Left lung (tissue), 10 donors: ENCODE results near the gene ADGRB2. TPM values are rescaled to one million over a fixed set of nuclear protein-coding genes. Genes with fewer than 3 reads are reported as not detected.

ENCODE experiments used
- ATAC-seq: fragments of 200-7000 bp; cut with Tn5 transposase; one replicate; pipeline ENCODE4 v1.9.1; 2020; ENCODE audit warnings: moderate library complexity
- DNase-seq, 4 donors: peaks; one replicate each; pipeline ENCODE4 v3.0.0-alpha.2; 2013 to 2020
- H3K27ac ChIP-seq, 2 donors: fragments of 200-600 bp; sonication (generic) in 1 of 2; one replicate each; pipeline versions ENCODE4 v1.5.0 to v1.8.0; 2020 to 2021
- H3K27me3 ChIP-seq, 2 donors: fragments of 200-600 bp; sonication (generic) in 1 of 2; one replicate each; pipeline versions ENCODE4 v1.5.0 to v1.8.0; 2020 to 2021
- H3K36me3 ChIP-seq, 2 donors: fragments of 200-600 bp; sonication (generic) in 1 of 2; one replicate each; pipeline versions ENCODE4 v1.5.0 to v1.8.0; 2020 to 2021
- H3K4me1 ChIP-seq, 2 donors: fragments of 200-600 bp; one replicate each; pipeline ENCODE4 v1.8.0; 2021
- H3K4me3 ChIP-seq, 2 donors: fragments of 200-600 bp; sonication (generic) in 1 of 2; one replicate each; pipeline versions ENCODE4 v1.5.0 to v1.8.0; 2020 to 2021; ENCODE audit warnings: mild to moderate bottlenecking in 1 of 2
- H3K9me3 ChIP-seq, 2 donors: fragments of 200-600 bp; sonication (generic) in 1 of 2; one replicate each; pipeline versions ENCODE4 v1.5.0 to v1.8.0; 2020 to 2021
- intact Hi-C, 2 donors: fragments of 100-400 bp; cut with DNase I; formaldehyde crosslinking; loops; one replicate each; pipeline versions ENCODE4 v1.11.2 to v1.14.2; 2022
- polyA plus RNA-seq, 6 donors: library from polyadenylated mRNA; unstranded; fragments of 120-200 nt; gene quantifications; one replicate each; pipeline ENCODE4 v1.2.1, GENCODE V29; 2013; ENCODE audit not compliant: insufficient read length in 6 of 6
- total RNA-seq, 2 donors: library from RNA; stranded (reverse); fragmentation: NEBNext Ultra II Directional; extraction: Animal tissue kit (Norgen Biotek cat#: 25700); gene quantifications; one replicate each; pipeline ENCODE4 v1.2.1, GENCODE V29; 2021
- TF ChIP-seq, protein P1 (sequence below), 2 donors: fragments of 200-600 bp; sonication (generic) in 1 of 2; IDR thresholded peaks; one replicate each; pipeline versions ENCODE4 v1.5.0 to v1.8.0; 2021; ENCODE audit warnings: antibody characterized with exemption in 2 of 2
- donor health status: DM: no; HTN: yes; CAD: no.
- donor health status: DM: no; HTN: no; CAD: no.

ADGRB2 gene
- total and polyA plus RNA-seq, 8 donors = 1.8 to 27.1 (median 16.7) TPM

DNA sequence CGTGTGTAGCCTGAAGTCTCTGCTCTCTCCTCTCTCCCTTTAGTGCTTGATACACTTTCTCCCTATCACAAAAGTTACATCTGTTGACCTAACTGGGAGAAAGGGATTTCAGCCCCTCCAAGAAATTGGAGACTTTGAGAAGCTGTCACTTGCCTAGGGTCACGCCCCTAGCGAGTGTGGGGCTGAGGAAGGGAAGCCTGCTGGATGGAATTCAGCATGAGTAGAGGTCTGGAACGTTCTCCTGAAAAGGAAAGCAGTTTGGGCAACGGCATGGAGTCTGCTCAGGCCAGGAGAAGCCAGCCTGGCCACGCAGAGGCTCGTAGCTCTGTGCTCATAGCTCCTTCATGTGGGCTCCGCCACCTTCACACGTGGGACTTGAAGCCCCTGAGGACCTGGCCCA lies 82.7 kb downstream of the ADGRB2 start:
- no peaks in the 10 kb centered on the region for H3K36me3 ChIP-seq
- ATAC-seq = no peak
- TF ChIP-seq, protein P1, sequence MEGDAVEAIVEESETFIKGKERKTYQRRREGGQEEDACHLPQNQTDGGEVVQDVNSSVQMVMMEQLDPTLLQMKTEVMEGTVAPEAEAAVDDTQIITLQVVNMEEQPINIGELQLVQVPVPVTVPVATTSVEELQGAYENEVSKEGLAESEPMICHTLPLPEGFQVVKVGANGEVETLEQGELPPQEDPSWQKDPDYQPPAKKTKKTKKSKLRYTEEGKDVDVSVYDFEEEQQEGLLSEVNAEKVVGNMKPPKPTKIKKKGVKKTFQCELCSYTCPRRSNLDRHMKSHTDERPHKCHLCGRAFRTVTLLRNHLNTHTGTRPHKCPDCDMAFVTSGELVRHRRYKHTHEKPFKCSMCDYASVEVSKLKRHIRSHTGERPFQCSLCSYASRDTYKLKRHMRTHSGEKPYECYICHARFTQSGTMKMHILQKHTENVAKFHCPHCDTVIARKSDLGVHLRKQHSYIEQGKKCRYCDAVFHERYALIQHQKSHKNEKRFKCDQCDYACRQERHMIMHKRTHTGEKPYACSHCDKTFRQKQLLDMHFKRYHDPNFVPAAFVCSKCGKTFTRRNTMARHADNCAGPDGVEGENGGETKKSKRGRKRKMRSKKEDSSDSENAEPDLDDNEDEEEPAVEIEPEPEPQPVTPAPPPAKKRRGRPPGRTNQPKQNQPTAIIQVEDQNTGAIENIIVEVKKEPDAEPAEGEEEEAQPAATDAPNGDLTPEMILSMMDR (IDR thresholded peaks at IDR 0.05) = no peak
- no peak overlapping the region for H3K4me3 ChIP-seq
- intact Hi-C loops = no loop called here
- H3K27ac ChIP-seq = no peak overlapping the region
- no peaks in the 10 kb centered on the region for H3K9me3 ChIP-seq
- H3K27me3 ChIP-seq = peaks cover 0 to 19% of the 10 kb centered on the region in 2 donors
- H3K4me1 ChIP-seq = no peaks in the 10 kb centered on the region
- DNase-seq = no peak

DNA sequence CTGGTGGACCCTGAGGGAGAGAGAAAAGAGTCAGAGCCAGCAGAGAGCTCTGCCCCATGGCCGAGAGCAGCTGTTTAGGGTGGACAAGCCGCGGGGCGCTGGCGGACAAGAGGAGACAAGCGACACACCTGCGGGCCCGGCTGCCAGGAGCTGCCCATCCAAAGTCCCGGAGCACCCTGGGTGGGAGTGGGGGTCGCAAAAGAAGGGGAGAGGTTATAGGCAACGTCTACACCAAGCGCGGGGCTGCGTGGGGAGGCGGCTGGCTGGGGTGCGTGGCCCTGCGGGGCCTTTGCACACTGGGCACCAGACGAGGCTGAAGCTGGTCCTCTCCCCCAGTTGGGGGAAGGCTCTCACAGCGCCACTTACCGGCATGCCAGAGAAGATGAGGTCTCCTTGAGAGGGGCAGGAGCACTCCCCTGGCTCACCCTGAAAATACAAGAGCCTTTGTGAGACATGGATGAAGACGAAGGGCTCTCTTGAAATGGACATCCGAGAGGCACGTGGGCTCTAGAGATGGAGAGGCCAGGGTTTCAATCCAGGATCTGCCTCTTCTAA lies 84.4 kb downstream of the ADGRB2 start:
- ATAC-seq = no peak
- intact Hi-C loops = no loop called here

DNA sequence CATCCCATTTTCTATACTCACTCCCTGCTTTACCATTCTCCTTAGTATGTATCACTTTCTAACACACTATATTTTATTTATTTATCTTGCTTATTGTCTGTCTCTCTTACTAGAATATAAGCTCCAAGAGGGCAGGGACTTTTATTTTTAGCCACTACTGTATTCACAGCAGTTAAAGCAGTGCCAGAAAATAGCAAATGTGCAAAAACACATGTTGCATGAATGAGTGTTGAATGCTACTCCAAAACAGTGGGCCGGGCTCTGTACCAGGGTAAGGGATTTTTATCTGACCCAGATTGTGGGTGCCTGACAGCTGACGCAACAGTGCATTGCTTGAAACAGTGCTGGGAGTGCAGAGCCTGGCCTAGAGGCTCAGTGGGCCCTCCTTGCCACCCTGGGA lies 85.0 kb downstream of the ADGRB2 start:
- DNase-seq = no peak
- intact Hi-C loops = no loop called here
- ATAC-seq = no peak
- no peaks in the 10 kb centered on the region for H3K36me3 ChIP-seq
- no peaks in the 10 kb centered on the region for H3K9me3 ChIP-seq
- H3K27me3 ChIP-seq = peaks cover 0 to 3% of the 10 kb centered on the region in 2 donors
- H3K4me3 ChIP-seq = no peak overlapping the region
- no peak overlapping the region for H3K27ac ChIP-seq
- TF ChIP-seq, protein P1 (IDR thresholded peaks at IDR 0.05) = no peak
- H3K4me1 ChIP-seq = no peaks in the 10 kb centered on the region

More for the DNA sequence above, 84.4 kb downstream of the ADGRB2 start:
- no peak for DNase-seq
- TF ChIP-seq, protein P1 (IDR thresholded peaks at IDR 0.05) = no peak
- no peaks in the 10 kb centered on the region for H3K36me3 ChIP-seq
- H3K4me3 ChIP-seq = no peak overlapping the region
- H3K4me1 ChIP-seq = no peaks in the 10 kb centered on the region
- H3K9me3 ChIP-seq = no peaks in the 10 kb centered on the region
- no peak overlapping the region for H3K27ac ChIP-seq
- peaks cover 0 to 10% of the 10 kb centered on the region in 2 donors for H3K27me3 ChIP-seq

DNA sequence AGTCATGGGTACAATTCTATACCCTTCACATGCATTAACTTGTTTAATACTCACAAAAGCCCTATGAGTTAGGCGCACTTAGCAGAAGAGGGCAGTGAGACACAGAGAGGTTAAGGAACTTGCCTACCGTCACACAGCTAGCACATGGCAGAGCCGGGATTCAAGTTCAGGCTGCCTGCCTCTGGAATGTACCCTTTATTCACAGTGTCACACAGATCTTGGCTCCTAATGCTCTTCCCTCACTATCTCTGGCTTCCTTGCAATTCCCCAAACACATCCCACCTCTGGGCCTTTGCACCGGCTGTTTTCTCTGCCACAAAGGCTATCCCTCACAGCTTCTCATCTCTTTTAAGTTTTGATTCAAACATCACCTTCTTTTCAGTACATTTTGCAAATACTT lies 85.5 kb downstream of the ADGRB2 start:
- no peaks in the 10 kb centered on the region for H3K9me3 ChIP-seq
- no peak overlapping the region for H3K27ac ChIP-seq
- no peak overlapping the region for H3K4me3 ChIP-seq
- no peaks in the 10 kb centered on the region for H3K4me1 ChIP-seq
- no peaks in the 10 kb centered on the region for H3K27me3 ChIP-seq
- TF ChIP-seq, protein P1 (IDR thresholded peaks at IDR 0.05) = no peak
- no peaks in the 10 kb centered on the region for H3K36me3 ChIP-seq
- DNase-seq (no peak), ATAC-seq (no peak)
- intact Hi-C loops = no loop called here

DNA sequence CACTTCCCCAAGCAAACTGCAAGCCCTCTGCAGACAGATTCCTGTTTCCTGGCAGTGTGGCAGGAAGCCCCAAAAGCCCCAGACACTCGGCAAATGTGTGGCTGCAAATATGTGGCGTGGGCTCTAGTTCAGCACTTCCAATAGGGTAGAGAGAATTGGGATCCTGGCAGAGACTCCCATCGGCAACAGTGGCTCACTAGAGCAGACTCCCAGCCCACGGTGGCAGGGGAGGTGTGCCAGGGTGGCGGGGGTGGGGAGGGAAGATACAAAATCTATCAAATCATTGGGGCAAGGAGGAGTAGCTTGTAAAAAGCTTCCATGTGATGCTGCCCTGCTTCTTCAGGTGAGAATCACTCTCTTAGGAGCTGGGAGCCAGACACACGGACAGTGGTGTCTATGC lies 86.2 kb downstream of the ADGRB2 start:
- no peak for ATAC-seq
- TF ChIP-seq, protein P1 (IDR thresholded peaks at IDR 0.05) = no peak
- H3K27ac ChIP-seq = no peak overlapping the region
- no peaks in the 10 kb centered on the region for H3K4me1 ChIP-seq
- intact Hi-C loops = no loop called here
- H3K9me3 ChIP-seq = no peaks in the 10 kb centered on the region
- DNase-seq = no peak
- no peaks in the 10 kb centered on the region for H3K27me3 ChIP-seq
- H3K4me3 ChIP-seq = no peak overlapping the region
- H3K36me3 ChIP-seq = no peaks in the 10 kb centered on the region
